Smooth muscle cell (in vitro differentiated cells): ENCODE results near the gene STRIP2. TPM values are rescaled to one million over a fixed set of nuclear protein-coding genes. Genes with fewer than 3 reads are reported as not detected.

Experiments used
- DNase-seq: peaks from one replicate; lab custom pipeline; 2025; ENCODE audit not compliant: unreplicated experiment; lab: John Stamatoyannopoulos, UW
- H2AFZ ChIP-seq: fragments of 200-600 bp; sonication (generic); 2 replicates; pipeline ENCODE4 v1.6.0; 2016; ENCODE audit warnings: antibody characterized with exemption, low read depth, mild to moderate bottlenecking
- H3F3A ChIP-seq: fragments of 200-600 bp; sonication (generic); 2 replicates; pipeline ENCODE4 v1.6.0; 2017; ENCODE audit warnings: antibody characterized with exemption, low read depth
- H3K27ac ChIP-seq: fragments of 200-600 bp; sonication (generic); 2 replicates; pipeline ENCODE4 v1.5.1; 2016; ENCODE audit warnings: low read depth, mild to moderate bottlenecking
- H3K27me3 ChIP-seq: fragments of 200-600 bp; sonication (generic); 2 replicates; pipeline ENCODE4 v1.6.1; 2016; ENCODE audit warnings: low read depth, mild to moderate bottlenecking
- H3K36me3 ChIP-seq: fragments of 200-600 bp; sonication (generic); 2 replicates; pipeline ENCODE4 v1.5.1; 2016; ENCODE audit warnings: low read depth
- H3K4me1 ChIP-seq: fragments of 200-600 bp; sonication (generic); 2 replicates; pipeline ENCODE4 v1.5.1; 2016; ENCODE audit warnings: low read depth
- H3K4me2 ChIP-seq: fragments of 200-600 bp; sonication (generic); 2 replicates; pipeline ENCODE4 v1.6.0; 2016; ENCODE audit warnings: mild to moderate bottlenecking
- H3K4me3 ChIP-seq: fragments of 200-600 bp; sonication (generic); 2 replicates; pipeline ENCODE4 v1.5.1; 2016; ENCODE audit warnings: mild to moderate bottlenecking
- H3K79me2 ChIP-seq: fragments of 200-600 bp; sonication (generic); 2 replicates; pipeline ENCODE4 v1.6.0; 2016; ENCODE audit warnings: low read depth, mild to moderate bottlenecking
- H3K9ac ChIP-seq: fragments of 200-600 bp; sonication (generic); 2 replicates; pipeline ENCODE4 v1.6.0; 2016; ENCODE audit warnings: low read depth
- H3K9me3 ChIP-seq: fragments of 200-600 bp; sonication (generic); replicated peaks from 2 replicates; pipeline ENCODE4 v1.5.1; 2016; ENCODE audit warnings: low read depth
- H4K20me1 ChIP-seq: fragments of 200-600 bp; sonication (generic); 2 replicates; pipeline ENCODE4 v1.6.0; 2016; ENCODE audit warnings: low read depth
- WGBS: methylation state at CpG from one replicate; pipeline ENCODE4 v1.1.7; 2016; ENCODE audit warnings: low lambda C conversion rate; 5-methylcytosine and 5-hydroxymethylcytosine counted together
- polyA plus RNA-seq: library from polyadenylated mRNA; unstranded; fragments of >200 nt; fragmentation: Nextera tagmentation; extraction: Ambion mirVana; gene quantifications from 2 replicates; pipeline ENCODE4 v1.2.1, GENCODE V29; 2016
- total RNA-seq: library from RNA; depleted of rRNA; stranded (reverse); fragments of >200 nt; gene quantifications from 2 replicates; pipeline ENCODE4 v1.2.3, GENCODE V29; 2014
- TF ChIP-seq, protein P1 (sequence below): fragments of 200-600 bp; sonication (generic); IDR thresholded peaks from 2 replicates; pipeline ENCODE4 v1.5.1; 2017; ENCODE audit warnings: borderline replicate concordance, mild to moderate bottlenecking, antibody characterized with exemption; ENCODE audit not compliant: insufficient read depth, poor library complexity, severe bottlenecking

The STRIP2 gene
- total and polyA plus RNA-seq, 2 experiments from 2014 or later = 0.39 to 6.9 TPM

DNA sequence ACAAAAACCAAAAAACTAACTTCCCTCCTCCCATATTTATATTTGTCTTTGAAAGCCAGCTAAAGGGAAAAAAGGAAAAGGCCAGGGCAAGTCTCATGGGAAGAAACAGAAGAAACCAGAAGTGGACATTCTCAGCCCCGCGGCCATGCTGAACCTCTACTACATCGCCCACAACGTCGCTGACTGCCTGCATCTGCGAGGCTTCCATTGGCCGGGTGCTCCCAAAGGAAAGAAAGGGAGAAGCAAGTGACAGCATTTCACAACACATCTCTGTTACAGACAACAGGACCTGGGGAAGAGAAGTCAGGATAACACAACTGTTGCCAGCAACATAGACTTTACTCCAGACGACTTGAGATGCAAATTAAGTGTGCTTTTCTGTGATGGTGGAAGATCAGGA lies 78.0 kb downstream of the STRIP2 start:
- Histone ChIP-seq H3K27ac (no peak overlapping the region), H4K20me1 (no peaks in the 10 kb centered on the region), H3K9ac (no peak overlapping the region), H3K4me1 (no peaks in the 10 kb centered on the region), H3F3A (no peaks in the 10 kb centered on the region), H3K9me3 (no peaks in the 10 kb centered on the region), H3K27me3 (peaks cover 19% of the 10 kb centered on the region), H3K4me3 (no peak overlapping the region), H2AFZ (no peak overlapping the region), H3K36me3 (no peaks in the 10 kb centered on the region), H3K4me2 (no peak overlapping the region), H3K79me2 (no peaks in the 10 kb centered on the region)
- no peak for DNase-seq
- TF ChIP-seq, protein P1, sequence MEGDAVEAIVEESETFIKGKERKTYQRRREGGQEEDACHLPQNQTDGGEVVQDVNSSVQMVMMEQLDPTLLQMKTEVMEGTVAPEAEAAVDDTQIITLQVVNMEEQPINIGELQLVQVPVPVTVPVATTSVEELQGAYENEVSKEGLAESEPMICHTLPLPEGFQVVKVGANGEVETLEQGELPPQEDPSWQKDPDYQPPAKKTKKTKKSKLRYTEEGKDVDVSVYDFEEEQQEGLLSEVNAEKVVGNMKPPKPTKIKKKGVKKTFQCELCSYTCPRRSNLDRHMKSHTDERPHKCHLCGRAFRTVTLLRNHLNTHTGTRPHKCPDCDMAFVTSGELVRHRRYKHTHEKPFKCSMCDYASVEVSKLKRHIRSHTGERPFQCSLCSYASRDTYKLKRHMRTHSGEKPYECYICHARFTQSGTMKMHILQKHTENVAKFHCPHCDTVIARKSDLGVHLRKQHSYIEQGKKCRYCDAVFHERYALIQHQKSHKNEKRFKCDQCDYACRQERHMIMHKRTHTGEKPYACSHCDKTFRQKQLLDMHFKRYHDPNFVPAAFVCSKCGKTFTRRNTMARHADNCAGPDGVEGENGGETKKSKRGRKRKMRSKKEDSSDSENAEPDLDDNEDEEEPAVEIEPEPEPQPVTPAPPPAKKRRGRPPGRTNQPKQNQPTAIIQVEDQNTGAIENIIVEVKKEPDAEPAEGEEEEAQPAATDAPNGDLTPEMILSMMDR = no peak
- 79% methylated on average over 8 of the region's 8 CpGs for WGBS

DNA sequence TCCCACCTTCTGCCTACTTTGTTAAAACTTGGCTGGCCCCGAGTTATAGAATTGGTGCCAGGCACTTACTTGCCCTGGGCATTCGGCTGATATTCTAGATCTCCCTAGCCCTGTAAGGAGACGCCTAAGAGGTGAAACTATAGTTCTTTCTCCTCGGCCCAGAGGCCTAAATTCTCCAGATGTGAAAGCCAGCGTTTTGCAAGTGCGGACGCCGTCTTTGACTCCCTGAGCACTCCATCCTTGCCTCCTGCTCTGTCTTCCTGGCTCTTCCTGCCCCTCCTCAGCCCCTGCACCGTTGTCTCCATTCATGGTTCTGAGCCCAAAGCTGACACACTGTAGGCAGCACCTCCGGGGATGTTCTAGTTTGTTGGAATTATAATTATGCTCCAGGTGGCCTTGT lies 79.3 kb downstream of the STRIP2 start:
- H3K9me3 ChIP-seq = no peaks in the 10 kb centered on the region
- H4K20me1 ChIP-seq = no peaks in the 10 kb centered on the region
- peaks cover 18% of the 10 kb centered on the region for H3K27me3 ChIP-seq
- 89% methylated on average over 10 of the region's 10 CpGs for WGBS
- no peak overlapping the region for H3K27ac ChIP-seq
- H3K36me3 ChIP-seq = no peaks in the 10 kb centered on the region
- H3K9ac ChIP-seq = no peak overlapping the region
- no peaks in the 10 kb centered on the region for H3F3A ChIP-seq
- no peaks in the 10 kb centered on the region for H3K4me1 ChIP-seq
- TF ChIP-seq, protein P1 = no peak
- no peaks in the 10 kb centered on the region for H3K79me2 ChIP-seq
- H2AFZ ChIP-seq = no peak overlapping the region
- no peak overlapping the region for H3K4me2 ChIP-seq
- DNase-seq = no peak
- no peak overlapping the region for H3K4me3 ChIP-seq

DNA sequence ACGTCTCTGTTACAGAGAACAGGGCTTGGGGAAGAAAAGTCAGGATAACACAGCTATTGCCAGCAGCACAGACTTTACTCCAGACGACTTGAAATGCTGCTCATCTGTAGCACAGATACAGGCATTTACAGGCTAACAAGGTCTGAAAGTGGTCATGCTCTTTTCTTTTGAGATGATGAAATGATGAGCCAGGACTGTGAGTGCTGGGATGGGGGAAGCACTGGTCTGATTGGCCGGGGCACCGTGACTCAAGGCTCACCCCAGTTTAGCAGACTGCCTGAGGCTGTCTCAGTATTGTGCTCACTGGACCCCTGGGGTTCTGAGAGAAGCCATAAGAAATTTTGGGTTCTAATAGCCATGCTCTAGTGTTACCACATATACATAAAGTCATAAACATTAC lies 80.5 kb downstream of the STRIP2 start:
- no peaks in the 10 kb centered on the region for H3K36me3 ChIP-seq
- no peaks in the 10 kb centered on the region for H3K79me2 ChIP-seq
- H3K27ac ChIP-seq = no peak overlapping the region
- H2AFZ ChIP-seq = no peak overlapping the region
- TF ChIP-seq, protein P1 = no peak
- no peak overlapping the region for H3K4me2 ChIP-seq
- no peaks in the 10 kb centered on the region for H3F3A ChIP-seq
- H3K9me3 ChIP-seq = no peaks in the 10 kb centered on the region
- no peaks in the 10 kb centered on the region for H3K4me1 ChIP-seq
- H3K4me3 ChIP-seq = no peak overlapping the region
- H3K27me3 ChIP-seq = peaks cover 13% of the 10 kb centered on the region
- no peaks in the 10 kb centered on the region for H4K20me1 ChIP-seq
- no peak overlapping the region for H3K9ac ChIP-seq
- DNase-seq = no peak
- 44% methylated on average over 4 of the region's 4 CpGs for WGBS

DNA sequence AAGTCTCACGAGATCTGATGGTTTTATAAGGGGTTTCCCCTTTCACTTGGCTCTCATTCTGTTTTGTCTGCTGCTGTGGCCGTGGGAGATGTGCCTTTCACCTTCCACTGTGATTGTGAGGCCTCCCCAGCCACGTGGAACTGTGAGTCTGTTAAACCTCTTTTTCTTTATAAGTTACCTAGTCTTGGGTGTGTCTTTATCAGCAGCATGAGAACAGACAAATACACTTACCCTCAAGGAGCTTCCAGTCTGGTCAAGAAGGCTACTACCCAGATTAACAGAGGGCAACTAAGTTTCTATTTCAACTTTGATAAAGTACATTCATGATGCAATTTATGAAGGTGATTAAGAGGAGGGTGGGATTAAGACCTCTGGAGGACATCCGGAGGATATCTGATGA lies 81.1 kb downstream of the STRIP2 start:
- H2AFZ ChIP-seq = no peak overlapping the region
- H3K27me3 ChIP-seq = peaks cover 13% of the 10 kb centered on the region
- H3K27ac ChIP-seq = no peak overlapping the region
- 79% methylated on average over 4 of the region's 4 CpGs for WGBS
- no peaks in the 10 kb centered on the region for H3K36me3 ChIP-seq
- no peaks in the 10 kb centered on the region for H3F3A ChIP-seq
- H4K20me1 ChIP-seq = no peaks in the 10 kb centered on the region
- no peak overlapping the region for H3K4me2 ChIP-seq
- H3K9me3 ChIP-seq = no peaks in the 10 kb centered on the region
- no peak for DNase-seq
- H3K79me2 ChIP-seq = no peaks in the 10 kb centered on the region
- TF ChIP-seq, protein P1 = no peak
- H3K9ac ChIP-seq = no peak overlapping the region
- no peak overlapping the region for H3K4me3 ChIP-seq
- no peaks in the 10 kb centered on the region for H3K4me1 ChIP-seq
